ENCODE data around the gene SRRM4.

The SRRM4 gene

DNA sequence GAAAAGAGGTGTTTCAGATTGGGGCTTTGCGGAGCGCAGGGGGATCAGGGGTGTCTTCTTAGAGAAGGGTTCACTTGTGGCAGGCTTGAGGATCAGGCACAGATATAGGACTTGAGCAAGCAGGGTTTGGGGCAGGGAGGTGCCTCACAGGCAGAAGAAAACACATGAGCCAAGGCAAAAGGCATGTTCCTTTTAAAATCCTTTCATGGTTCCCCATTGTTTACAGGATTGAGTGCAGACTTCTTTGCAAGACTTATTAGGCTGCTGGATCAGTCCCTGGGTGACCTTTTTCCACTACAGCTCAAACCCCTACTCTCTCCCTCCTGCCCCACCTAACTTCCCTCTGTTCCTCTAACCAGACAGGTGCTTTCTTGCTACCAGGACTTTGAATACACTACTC is 217.1 kb downstream of the SRRM4 start:
- DNase-seq (ENCODE audit: low read depth, low spot score): no peak

DNA sequence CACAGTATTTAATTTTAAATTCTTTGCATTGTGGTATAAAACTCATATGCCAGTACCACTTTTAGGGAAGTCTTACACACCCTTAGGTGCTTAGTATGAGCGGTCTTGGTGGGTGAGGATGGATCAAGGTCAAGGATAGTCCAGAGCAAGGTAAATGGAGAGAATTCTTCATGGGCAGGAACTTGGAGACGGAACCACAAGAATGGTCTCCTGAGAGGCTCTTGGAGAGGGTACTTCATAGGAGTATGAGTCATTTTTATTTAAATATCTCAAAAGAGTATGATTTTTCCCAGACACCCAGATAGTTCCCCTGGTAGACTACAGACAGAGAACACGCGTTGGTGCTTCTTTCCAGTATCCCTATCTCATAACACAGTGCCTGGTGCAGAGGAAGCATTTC is 219.3 kb downstream of the SRRM4 start:
- DNase-seq (ENCODE audit: low read depth, low spot score): no peak

DNA sequence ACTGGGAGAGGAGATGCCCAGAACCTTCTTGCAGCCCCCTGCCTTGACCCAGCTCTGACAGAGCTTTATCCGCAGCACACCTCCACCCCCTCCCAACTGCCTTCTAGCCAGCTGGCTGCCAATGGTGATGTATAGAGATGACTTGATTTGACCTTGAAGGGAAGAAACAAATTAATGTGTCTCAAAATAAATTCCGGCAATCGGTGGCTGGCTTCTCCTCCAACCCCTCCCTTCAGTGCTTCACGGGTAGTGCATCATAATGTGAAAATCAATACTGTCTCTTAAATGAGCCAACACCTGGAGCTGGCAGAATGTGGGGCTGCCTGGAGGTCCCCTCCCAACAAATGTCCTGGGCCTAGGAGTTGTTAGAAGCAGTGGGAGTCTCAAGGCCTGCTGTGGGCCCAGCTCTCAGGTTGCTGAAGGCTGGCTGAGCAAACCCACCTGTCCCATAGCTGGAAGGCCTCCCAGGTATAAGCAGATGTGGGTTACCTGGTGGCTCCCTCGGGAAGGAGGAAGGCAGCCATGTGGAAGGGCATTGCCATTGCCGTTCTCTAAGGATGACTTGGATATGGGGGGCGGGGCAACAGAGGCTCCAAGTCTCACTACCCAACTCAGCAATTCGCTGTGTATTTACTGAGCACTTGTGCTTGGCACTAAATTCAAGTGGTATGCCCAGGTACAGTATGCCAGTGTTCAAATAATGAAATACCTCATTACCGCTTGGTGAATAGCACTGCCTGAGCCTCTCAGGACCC is 220.6 kb downstream of the SRRM4 start:
- no peak for DNase-seq (ENCODE audit: low read depth, low spot score)

DNA sequence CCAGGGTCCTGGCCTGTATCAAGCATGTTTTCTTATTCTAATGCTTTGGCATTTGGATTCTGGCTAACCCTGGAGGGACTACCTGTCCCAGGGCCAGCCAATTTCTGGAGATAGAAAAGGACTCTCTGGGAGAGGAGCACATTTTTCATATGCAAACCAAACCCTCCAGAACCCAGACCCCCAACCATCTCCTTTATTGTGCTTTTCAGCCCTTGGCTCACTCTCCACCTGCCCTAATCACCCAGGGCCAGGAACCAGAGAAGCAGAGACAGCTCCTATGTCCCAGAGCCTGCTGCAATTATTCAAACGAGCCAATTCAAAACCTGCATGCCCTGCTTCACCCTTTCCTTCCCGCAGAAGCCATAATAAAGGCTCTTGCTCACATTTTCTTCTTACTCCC is 221.2 kb downstream of the SRRM4 start:
- DNase-seq (ENCODE audit: low read depth, low spot score): no peak

DNA sequence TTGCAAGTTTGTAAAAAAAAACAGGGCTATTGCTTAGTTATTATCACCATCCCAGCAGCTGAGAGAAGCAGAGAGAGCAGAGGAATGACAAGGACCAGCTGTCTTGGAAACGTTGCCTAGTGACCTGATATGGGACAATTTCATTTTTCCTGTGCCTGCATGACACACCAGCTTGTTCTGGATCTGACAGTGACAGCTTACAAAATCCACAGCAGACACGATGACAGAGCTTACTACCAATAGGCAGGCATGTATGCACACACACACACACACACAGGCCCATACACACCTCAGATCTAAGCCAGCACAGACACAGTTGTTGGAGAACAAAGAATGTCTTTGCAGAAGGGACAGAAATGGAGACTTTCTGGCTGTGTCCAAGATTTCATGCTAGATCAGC is 222.8 kb downstream of the SRRM4 start:
- DNase-seq (ENCODE audit: low read depth, low spot score): no peak

DNA sequence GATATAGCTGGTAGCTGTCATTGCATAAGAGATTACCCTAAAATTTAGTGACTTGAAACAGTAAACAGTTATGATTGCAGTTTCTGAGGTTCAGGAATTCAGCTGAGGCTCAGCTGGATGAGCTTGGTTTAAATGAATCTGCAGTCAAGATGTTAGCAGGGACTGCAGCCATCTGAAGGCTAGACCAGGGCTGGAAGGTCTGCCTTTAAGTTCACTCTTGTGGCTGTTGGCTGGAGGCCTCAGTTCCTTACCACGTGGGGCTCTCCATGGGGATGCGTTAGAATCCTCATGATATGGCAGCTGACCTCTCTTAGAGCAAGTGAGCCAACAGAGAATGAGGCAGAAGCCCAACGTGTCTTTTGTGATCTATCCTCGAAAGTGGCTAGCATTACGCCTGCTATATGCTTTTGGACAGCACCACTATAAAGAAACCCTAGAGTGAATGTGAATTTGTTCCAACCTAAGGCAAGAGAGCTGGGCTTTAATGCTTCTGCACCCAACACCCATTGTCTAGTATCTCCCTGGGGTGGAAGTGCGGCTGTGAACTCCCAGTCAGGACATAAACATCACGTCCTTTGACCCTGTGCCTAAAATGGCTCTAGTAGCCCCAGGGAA is 223.4 kb downstream of the SRRM4 start:
- DNase-seq (ENCODE audit: low read depth, low spot score): no peak

DNA sequence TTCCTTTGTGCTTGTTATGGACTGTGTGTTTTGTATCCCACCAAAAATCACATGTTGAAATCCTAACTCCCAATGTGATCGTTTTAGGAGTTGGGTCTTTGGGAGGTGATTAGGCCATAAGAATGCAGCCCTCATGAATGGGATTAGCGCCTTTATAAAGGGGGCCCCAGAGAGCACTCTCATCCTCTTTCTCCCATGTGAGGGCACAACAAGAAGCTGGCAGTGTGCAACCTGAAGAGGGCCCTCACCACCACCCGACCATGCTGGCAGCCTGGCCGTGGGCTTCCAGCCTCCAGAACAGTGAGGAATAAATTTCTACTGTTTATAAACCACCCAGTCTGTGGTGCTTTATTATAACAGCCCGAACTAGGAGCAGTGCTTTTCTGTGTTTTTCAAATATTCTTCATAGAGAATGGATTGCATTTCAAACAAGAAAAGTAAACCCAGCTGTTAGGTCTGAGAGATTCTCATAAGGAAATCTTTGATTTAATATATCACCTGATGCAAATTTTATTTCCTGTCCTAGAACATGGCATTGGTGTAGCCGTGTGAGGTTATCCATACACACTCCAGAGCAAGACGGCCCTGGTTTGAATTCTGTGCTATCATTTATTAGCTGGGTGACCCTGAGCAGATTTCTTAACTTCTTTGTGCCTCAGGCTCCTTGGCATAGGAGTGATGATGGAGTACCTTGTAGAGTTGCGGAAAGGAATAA is 225.2 kb downstream of the SRRM4 start:
- no peak for DNase-seq (ENCODE audit: low read depth, low spot score)

DNA sequence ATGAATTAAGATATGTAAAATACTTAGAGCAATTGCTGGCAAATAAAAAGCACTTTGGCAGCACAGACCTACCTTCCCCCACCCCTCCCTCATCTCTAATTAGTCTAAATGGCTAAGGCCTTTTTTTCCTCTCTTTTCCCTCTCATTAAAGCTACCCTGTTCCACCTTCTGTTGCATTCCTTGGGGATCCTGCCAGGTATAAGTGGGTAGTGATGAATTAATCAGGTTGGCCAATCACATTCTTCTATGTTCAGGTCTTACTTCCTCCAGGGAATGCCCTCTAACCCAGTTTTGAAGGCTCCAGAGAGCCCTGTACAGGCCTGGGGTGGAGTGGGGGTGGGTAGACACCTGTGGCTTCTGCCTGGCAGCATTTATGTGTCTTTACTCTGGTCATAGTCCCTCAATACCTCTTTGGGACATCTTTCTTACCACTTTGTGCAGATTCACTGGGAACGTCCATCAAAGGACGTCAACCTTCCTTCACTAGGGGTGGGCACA is 225.8 kb downstream of the SRRM4 start:
- DNase-seq (ENCODE audit: low read depth, low spot score): no peak

DNA sequence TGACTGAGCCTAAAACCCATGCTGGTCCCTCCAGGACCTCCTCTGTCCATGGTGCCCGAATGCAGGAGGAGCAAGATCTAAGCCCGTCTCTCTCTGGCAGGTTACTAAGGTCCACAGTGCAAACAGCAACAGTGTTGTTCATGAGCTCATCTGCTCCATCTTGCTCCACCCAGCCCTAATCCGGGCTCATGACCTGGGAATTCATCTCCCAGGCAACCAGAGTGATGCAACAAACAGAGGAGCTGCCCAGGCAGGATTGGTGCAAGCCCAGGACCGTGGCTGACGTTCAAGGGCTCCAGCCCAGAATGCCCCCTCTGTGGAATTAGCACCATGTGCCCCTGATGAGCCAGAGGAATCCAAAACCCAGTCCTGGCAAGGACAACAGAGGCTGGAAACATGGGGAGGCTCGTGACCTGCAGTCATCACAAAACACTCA is 227.3 kb downstream of the SRRM4 start:
- no peak for DNase-seq (ENCODE audit: low read depth, low spot score)

DNA sequence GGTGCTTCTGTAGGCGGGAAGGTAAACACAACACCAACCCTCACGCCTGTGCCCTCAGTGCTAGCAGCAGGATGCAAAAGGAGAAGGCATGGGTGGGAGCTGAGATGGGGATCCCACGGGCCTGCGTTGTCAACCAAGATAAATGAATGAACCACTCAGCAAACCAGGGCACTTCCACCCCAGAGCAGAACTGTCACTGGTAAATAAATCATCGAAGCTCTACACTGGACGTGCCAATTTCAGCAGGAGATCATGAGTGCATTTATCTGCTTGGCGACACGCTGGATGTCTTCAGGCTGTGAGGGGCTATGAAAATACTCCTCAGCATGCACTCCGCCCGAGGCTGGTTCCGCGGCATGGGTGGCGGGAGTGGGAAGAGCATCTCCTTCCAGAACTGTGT is 230.5 kb downstream of the SRRM4 start:
- DNase-seq (ENCODE audit: low read depth, low spot score): no peak

All from activated naive CD8-positive, alpha-beta T cell treated with anti-CD3 and anti-CD28 coated beads, Interleukin-2, amount 50 U/mL, for 16 hours (primary cell).